Measurements from ENCODE around the gene TPCN1.

Gene TPCN1

DNA sequence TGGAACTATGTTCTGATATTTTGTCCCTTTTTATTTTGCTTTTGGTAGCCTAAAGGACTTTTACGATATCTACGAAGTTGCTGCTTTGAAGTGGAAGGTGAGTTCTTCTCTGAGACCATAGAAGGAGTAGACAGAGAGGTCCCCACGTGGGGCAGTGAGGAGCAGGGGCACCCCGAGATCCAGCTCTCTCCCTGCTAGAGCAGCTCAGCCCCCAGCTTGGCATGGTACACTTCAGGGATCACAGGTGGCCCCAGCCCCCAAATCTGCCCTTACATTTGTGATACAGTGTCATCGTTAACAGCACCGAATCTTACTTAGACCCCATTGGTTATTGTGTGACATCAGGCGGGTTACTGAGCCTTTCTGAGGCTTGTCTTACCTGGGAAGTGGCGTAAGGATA is 56.9 kb downstream of the TPCN1 start:
- peaks cover 45 to 62% of the 10 kb centered on the region in 2 donors for H3K36me3 ChIP-seq (ENCODE audit: control insufficient read depth in 1 of 2, insufficient read depth in 2 of 2, low read length in 2 of 2)
- no peak overlapping the region for H3K27ac ChIP-seq (ENCODE audit: low read length)
- H3K27me3 ChIP-seq (ENCODE audit: low read depth, low read length), result no peaks in the 10 kb centered on the region
- no peaks in the 10 kb centered on the region for H3K9me3 ChIP-seq (ENCODE audit: control insufficient read depth in 1 of 2, low read length in 2 of 2)
- H3K4me3 ChIP-seq (ENCODE audit: low read depth in 1 of 2, low read length in 2 of 2), result no peak overlapping the region
- peaks cover 4 to 7% of the 10 kb centered on the region in 2 donors for H3K4me1 ChIP-seq (ENCODE audit: control insufficient read depth in 1 of 2, insufficient read depth in 2 of 2, low read length in 2 of 2)

DNA sequence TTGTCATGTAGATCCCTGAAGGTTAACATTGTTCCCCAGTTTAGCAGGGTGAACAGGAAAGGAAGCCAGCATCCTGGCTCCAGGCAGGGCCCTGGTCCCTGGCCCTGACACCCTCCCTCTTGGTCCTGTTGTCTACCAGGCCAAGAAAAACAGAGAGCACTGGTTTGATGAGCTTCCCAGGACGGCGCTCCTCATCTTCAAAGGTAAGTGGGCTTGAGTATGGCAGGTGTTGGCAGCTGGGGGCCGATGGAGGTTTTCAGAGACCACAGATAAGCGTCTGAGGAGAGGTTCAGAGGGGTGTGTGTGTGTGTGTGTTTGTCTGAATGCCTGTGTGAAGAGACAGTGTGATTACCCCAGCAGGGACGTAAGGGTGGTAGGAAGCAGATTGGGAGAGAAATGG is 57.4 kb downstream of the TPCN1 start:
- peaks cover 0 to 2% of the 10 kb centered on the region in 2 donors for H3K4me1 ChIP-seq (ENCODE audit: control insufficient read depth in 1 of 2, insufficient read depth in 2 of 2, low read length in 2 of 2)
- no peak overlapping the region for H3K27ac ChIP-seq (ENCODE audit: low read length)
- H3K36me3 ChIP-seq (ENCODE audit: control insufficient read depth in 1 of 2, insufficient read depth in 2 of 2, low read length in 2 of 2), result peaks cover 40 to 62% of the 10 kb centered on the region in 2 donors
- H3K9me3 ChIP-seq (ENCODE audit: control insufficient read depth in 1 of 2, low read length in 2 of 2), result no peaks in the 10 kb centered on the region
- no peak overlapping the region for H3K4me3 ChIP-seq (ENCODE audit: low read depth in 1 of 2, low read length in 2 of 2)
- H3K27me3 ChIP-seq (ENCODE audit: low read depth, low read length), result no peaks in the 10 kb centered on the region

DNA sequence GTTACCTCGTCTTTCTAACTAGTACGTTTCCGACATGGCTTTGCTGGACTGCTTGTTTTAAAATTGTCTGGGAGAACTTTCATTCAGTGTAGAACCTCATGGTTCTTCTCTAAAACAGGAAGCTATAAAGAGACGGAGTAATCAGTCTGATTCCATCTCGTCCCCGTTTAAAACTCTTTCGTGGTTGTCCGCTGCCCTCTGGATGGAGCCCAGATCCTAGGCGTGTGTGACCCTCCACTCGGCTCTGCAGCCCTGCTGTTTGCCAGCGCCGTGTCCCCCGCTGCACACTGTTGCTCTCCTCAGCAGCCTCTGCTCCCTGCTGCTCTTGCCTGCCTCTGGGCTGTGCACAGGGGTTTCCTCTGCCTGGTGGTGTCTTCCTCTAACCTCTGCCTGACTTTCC is 63.5 kb downstream of the TPCN1 start:
- H3K4me1 ChIP-seq (ENCODE audit: control insufficient read depth in 1 of 2, insufficient read depth in 2 of 2, low read length in 2 of 2), result peaks cover 0 to 3% of the 10 kb centered on the region in 2 donors
- peaks cover 37 to 84% of the 10 kb centered on the region in 2 donors for H3K36me3 ChIP-seq (ENCODE audit: control insufficient read depth in 1 of 2, insufficient read depth in 2 of 2, low read length in 2 of 2)
- H3K27me3 ChIP-seq (ENCODE audit: low read depth, low read length), result no peaks in the 10 kb centered on the region
- H3K27ac ChIP-seq (ENCODE audit: low read length), result no peak overlapping the region
- no peaks in the 10 kb centered on the region for H3K9me3 ChIP-seq (ENCODE audit: control insufficient read depth in 1 of 2, low read length in 2 of 2)
- no peak overlapping the region for H3K4me3 ChIP-seq (ENCODE audit: low read depth in 1 of 2, low read length in 2 of 2)

DNA sequence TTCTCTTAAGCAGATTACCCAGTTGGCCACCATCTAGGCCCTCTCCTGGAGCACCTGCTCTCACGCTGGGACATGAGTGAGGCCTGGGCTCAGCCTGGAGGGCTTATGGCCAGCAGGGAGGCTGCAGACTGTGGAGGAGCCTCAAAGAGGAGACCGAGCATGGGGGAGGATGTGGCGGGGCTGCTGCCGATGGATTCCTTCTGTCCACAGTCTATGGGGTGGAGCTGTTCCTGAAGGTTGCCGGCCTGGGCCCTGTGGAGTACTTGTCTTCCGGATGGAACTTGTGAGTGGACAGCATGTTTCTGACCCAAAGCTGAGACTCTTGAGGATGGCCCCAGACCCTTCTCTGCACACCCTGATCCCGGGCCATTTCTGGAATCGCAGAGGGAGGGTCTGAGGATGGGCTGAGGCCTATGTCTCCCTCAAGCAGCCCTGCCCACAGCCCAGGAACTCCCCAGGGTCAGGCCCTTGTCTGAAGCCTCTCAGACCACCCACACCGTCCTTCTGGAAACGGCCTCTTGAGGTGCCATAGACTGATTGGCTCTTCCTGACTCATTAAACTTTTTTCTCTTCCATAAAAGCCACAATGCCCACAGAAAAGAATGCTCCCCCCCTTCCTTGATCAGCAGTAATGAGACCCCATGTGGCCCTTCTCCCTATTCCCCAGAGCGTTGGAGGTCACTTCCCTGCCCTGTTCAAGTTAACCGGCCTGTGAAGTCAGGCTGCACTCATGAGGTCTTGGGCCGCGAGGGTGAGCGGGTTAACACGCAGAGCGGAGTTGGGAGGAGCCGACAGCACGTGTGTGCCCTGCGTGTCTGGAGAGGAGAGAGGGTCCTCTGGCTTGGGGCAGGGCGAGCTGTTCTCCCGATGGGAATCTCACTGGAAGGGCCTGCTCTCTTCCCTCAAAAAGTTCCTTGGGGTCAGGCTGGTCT is 64.7 kb downstream of the TPCN1 start:
- H3K9me3 ChIP-seq (ENCODE audit: control insufficient read depth in 1 of 2, low read length in 2 of 2), result no peaks in the 10 kb centered on the region
- no peak overlapping the region for H3K4me3 ChIP-seq (ENCODE audit: low read depth in 1 of 2, low read length in 2 of 2)
- H3K27me3 ChIP-seq (ENCODE audit: low read depth, low read length), result no peaks in the 10 kb centered on the region
- peaks cover 0 to 3% of the 10 kb centered on the region in 2 donors for H3K4me1 ChIP-seq (ENCODE audit: control insufficient read depth in 1 of 2, insufficient read depth in 2 of 2, low read length in 2 of 2)
- H3K27ac ChIP-seq (ENCODE audit: low read length), result no peak overlapping the region
- peaks cover 39 to 85% of the 10 kb centered on the region in 2 donors for H3K36me3 ChIP-seq (ENCODE audit: control insufficient read depth in 1 of 2, insufficient read depth in 2 of 2, low read length in 2 of 2)

DNA sequence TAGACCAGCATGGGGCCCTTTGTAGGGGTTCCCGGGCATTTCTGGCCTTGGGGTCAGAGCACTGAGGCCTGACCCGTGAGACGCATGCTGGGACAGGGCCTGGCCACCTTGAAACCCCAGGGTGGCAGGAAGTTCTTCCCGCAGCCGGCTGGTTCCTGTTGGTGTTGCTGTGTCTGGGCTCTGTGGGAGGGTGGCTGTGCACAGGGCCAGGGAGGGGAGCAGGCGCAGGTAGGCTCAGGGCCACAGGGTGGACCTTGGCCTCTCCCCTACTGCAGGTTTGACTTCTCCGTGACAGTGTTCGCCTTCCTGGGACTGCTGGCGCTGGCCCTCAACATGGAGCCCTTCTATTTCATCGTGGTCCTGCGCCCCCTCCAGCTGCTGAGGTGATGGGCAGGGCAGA is 65.4 kb downstream of the TPCN1 start:
- Histone ChIP-seq H3K27me3 (ENCODE audit: low read depth, low read length) (no peaks in the 10 kb centered on the region), H3K4me3 (ENCODE audit: low read depth in 1 of 2, low read length in 2 of 2) (no peak overlapping the region), H3K9me3 (ENCODE audit: control insufficient read depth in 1 of 2, low read length in 2 of 2) (no peaks in the 10 kb centered on the region), H3K36me3 (ENCODE audit: control insufficient read depth in 1 of 2, insufficient read depth in 2 of 2, low read length in 2 of 2) (peaks cover 46 to 86% of the 10 kb centered on the region in 2 donors), H3K27ac (ENCODE audit: low read length) (no peak overlapping the region), H3K4me1 (ENCODE audit: control insufficient read depth in 1 of 2, insufficient read depth in 2 of 2, low read length in 2 of 2) (peaks cover 0 to 3% of the 10 kb centered on the region in 2 donors)

DNA sequence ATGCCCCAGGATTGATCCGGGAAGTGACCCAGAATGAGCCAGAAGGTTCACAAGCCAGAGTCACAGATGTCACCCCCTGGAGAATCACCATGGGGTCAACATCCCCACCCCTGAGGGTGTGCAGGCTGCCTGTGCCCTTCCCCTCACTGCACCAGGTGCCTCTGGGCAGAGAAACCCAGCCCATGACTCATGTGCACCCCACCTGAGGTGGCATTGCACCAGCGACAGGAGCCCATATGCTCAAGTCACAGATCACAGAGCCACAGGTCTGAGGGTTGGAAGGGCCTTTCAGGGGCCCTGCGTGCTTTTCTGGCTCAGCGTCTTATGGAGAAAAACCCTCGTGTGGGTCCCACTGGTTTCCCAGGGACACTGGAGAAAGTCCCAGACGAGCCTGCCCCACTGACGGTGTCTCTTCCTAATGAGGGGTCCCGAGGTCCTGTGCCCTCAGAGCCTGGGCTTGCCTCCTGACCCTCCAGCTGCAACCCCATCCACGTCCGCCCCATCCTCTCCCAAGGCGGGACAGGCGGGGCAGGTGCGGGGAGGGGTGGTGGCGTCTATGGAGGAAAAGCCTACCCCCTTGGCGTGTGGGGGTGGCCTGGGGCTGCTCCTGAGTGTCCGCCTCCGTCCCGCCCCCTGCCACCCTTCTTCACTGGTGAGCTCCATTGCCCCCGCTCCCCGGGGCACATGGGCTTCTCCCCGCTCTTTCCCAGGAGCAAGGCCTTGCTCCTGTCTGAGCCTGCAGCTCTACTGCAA is 66.1 kb downstream of the TPCN1 start:
- Histone ChIP-seq H3K27ac (ENCODE audit: low read length) (no peak overlapping the region), H3K36me3 (ENCODE audit: control insufficient read depth in 1 of 2, insufficient read depth in 2 of 2, low read length in 2 of 2) (peaks cover 52 to 92% of the 10 kb centered on the region in 2 donors), H3K4me3 (ENCODE audit: low read depth in 1 of 2, low read length in 2 of 2) (no peak overlapping the region)

DNA sequence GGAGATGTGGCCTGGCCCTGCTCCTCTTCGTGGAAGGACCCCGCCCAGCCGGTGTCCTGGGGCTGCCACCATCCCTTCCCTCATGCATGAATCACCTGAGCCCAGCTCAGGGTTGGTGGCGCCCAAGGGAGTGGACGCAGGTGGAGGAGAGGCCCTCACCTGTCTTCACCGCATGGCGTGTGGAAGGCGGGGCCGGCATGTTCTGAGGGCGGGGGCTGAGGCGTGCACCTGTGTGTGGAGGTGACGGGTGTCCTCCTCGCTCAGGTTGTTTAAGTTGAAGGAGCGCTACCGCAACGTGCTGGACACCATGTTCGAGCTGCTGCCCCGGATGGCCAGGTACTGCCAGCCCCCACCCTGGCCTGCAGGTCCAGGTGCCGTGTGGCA is 66.6 kb downstream of the TPCN1 start:
- Histone ChIP-seq H3K4me1 (ENCODE audit: control insufficient read depth in 1 of 2, insufficient read depth in 2 of 2, low read length in 2 of 2) (peaks cover 0 to 3% of the 10 kb centered on the region in 2 donors), H3K4me3 (ENCODE audit: low read depth in 1 of 2, low read length in 2 of 2) (no peak overlapping the region), H3K27me3 (ENCODE audit: low read depth, low read length) (no peaks in the 10 kb centered on the region), H3K9me3 (ENCODE audit: control insufficient read depth in 1 of 2, low read length in 2 of 2) (no peaks in the 10 kb centered on the region), H3K27ac (ENCODE audit: low read length) (no peak overlapping the region), H3K36me3 (ENCODE audit: control insufficient read depth in 1 of 2, insufficient read depth in 2 of 2, low read length in 2 of 2) (peaks cover 54 to 97% of the 10 kb centered on the region in 2 donors)

More for the DNA sequence above, 66.1 kb downstream of the TPCN1 start:
- Histone ChIP-seq H3K9me3 (ENCODE audit: control insufficient read depth in 1 of 2, low read length in 2 of 2) (no peaks in the 10 kb centered on the region), H3K27me3 (ENCODE audit: low read depth, low read length) (no peaks in the 10 kb centered on the region), H3K4me1 (ENCODE audit: control insufficient read depth in 1 of 2, insufficient read depth in 2 of 2, low read length in 2 of 2) (peaks cover 0 to 3% of the 10 kb centered on the region in 2 donors)

DNA sequence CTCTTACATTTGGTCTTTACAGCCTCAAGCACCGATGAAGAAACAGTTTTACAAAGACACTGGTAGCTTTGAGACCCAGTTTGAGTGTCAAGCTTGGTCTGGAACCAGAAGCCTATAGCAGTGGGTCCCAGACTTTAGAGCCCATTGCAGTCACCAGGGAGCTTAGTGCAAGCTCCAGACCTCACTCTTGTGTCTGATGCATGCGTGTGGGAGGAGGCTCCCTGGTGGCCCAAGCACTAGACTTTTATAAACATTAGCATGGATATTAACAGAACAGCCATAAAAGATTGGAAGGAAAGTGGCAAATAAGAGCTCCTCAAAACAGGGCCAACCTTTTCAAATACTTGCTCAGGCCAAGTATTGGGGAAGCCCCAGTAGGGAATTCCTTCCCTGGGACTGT is 68.1 kb downstream of the TPCN1 start:
- H3K36me3 ChIP-seq (ENCODE audit: control insufficient read depth in 1 of 2, insufficient read depth in 2 of 2, low read length in 2 of 2), result peaks cover 60 to 93% of the 10 kb centered on the region in 2 donors

DNA sequence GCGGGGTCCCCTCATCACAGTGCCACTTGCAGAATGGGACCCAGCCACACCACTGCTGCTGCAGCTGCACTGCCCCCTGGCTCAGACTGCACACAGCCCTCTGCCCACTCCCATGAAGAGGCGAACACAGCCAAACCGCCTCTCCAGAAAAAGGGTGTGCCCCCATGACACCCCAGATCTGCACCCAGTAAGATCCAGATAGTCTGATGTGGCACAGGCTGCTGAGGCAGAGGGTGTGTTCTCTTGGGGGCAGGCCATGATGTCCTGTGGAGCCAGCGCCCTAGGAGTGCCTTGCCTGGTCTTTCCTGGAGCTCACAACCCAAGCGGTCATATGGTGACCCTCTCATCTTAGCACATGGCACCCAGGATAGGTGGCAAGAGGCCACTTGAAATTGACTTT is 69.2 kb downstream of the TPCN1 start:
- no peaks in the 10 kb centered on the region for H3K9me3 ChIP-seq (ENCODE audit: control insufficient read depth in 1 of 2, low read length in 2 of 2)
- no peaks in the 10 kb centered on the region for H3K27me3 ChIP-seq (ENCODE audit: low read depth, low read length)
- peaks cover 57 to 93% of the 10 kb centered on the region in 2 donors for H3K36me3 ChIP-seq (ENCODE audit: control insufficient read depth in 1 of 2, insufficient read depth in 2 of 2, low read length in 2 of 2)
- H3K4me3 ChIP-seq (ENCODE audit: low read depth in 1 of 2, low read length in 2 of 2), result no peak overlapping the region
- H3K27ac ChIP-seq (ENCODE audit: low read length), result no peak overlapping the region
- H3K4me1 ChIP-seq (ENCODE audit: control insufficient read depth in 1 of 2, insufficient read depth in 2 of 2, low read length in 2 of 2), result peaks cover 0 to 3% of the 10 kb centered on the region in 2 donors

More for the DNA sequence above, 68.1 kb downstream of the TPCN1 start:
- peaks cover 0 to 3% of the 10 kb centered on the region in 2 donors for H3K4me1 ChIP-seq (ENCODE audit: control insufficient read depth in 1 of 2, insufficient read depth in 2 of 2, low read length in 2 of 2)
- no peak overlapping the region for H3K27ac ChIP-seq (ENCODE audit: low read length)
- H3K9me3 ChIP-seq (ENCODE audit: control insufficient read depth in 1 of 2, low read length in 2 of 2), result no peaks in the 10 kb centered on the region
- no peaks in the 10 kb centered on the region for H3K27me3 ChIP-seq (ENCODE audit: low read depth, low read length)
- H3K4me3 ChIP-seq (ENCODE audit: low read depth in 1 of 2, low read length in 2 of 2), result no peak overlapping the region

DNA sequence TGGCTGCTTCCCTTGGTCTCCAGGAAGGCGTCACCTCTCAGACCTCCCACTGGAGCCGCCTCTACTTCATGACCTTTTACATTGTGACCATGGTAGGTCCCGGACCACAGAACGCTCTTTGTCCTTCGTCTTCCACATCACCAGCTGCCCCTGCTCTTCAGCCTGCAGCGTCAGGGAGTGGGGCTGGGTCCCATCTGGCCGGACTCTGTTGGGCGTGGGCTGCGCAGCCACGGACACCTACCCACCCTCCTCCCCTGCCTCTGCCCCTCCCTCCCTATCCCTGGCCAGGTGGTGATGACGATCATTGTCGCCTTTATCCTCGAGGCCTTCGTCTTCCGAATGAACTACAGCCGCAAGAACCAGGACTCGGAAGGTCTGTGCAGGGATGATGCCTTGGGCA is 70.3 kb downstream of the TPCN1 start:
- Histone ChIP-seq H3K27me3 (ENCODE audit: low read depth, low read length) (no peaks in the 10 kb centered on the region), H3K4me1 (ENCODE audit: control insufficient read depth in 1 of 2, insufficient read depth in 2 of 2, low read length in 2 of 2) (peaks cover 0 to 3% of the 10 kb centered on the region in 2 donors), H3K36me3 (ENCODE audit: control insufficient read depth in 1 of 2, insufficient read depth in 2 of 2, low read length in 2 of 2) (peaks cover 58 to 91% of the 10 kb centered on the region in 2 donors), H3K9me3 (ENCODE audit: control insufficient read depth in 1 of 2, low read length in 2 of 2) (no peaks in the 10 kb centered on the region), H3K27ac (ENCODE audit: low read length) (no peak overlapping the region), H3K4me3 (ENCODE audit: low read depth in 1 of 2, low read length in 2 of 2) (no peak overlapping the region)

DNA sequence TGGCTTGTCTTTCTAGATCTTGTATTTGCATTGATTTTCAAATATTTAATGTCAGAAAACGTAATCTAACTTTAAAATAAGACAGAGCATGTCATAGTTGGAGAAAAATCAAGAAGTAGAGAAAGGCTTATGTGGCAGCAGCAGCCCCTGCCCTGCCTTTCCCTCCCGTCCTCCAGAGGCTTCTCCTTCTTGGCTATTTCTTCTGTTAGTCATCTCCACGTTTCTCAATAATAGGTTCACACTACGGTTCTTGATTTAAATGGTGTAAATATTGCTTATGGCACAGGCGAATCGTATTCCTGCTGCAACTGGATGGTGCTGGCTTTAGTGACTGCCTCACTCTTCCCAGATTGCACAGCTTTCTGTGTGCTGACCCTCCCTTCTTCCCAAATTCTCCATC is 70.8 kb downstream of the TPCN1 start:
- H3K4me1 ChIP-seq (ENCODE audit: control insufficient read depth in 1 of 2, insufficient read depth in 2 of 2, low read length in 2 of 2), result peaks cover 0 to 3% of the 10 kb centered on the region in 2 donors
- H3K36me3 ChIP-seq (ENCODE audit: control insufficient read depth in 1 of 2, insufficient read depth in 2 of 2, low read length in 2 of 2), result peaks cover 61 to 91% of the 10 kb centered on the region in 2 donors
- H3K9me3 ChIP-seq (ENCODE audit: control insufficient read depth in 1 of 2, low read length in 2 of 2), result no peaks in the 10 kb centered on the region
- no peaks in the 10 kb centered on the region for H3K27me3 ChIP-seq (ENCODE audit: low read depth, low read length)
- no peak overlapping the region for H3K4me3 ChIP-seq (ENCODE audit: low read depth in 1 of 2, low read length in 2 of 2)
- no peak overlapping the region for H3K27ac ChIP-seq (ENCODE audit: low read length)
